IMR-90 (cell line): ENCODE data around the gene RGPD3.

Experiments used
- POLR2A ChIP-seq: IDR thresholded peaks from 2 replicates; pipeline ENCODE4 v1.6.1; 2012; ENCODE audit warnings: mild to moderate bottlenecking, low read depth, low read length
- TF ChIP-seq, protein P1 (sequence below): conservative IDR thresholded peaks from 2 replicates; pipeline ENCODE4 v1.5.1; 2012; ENCODE audit warnings: mild to moderate bottlenecking, low read depth, low read length, improper control_type of control experiment
- TF ChIP-seq, protein P2 (sequence below): fragments of 150-350 bp; IDR thresholded peaks from 2 replicates; pipeline ENCODE4 v1.6.1; 2016; ENCODE audit warnings: low read depth, mild to moderate bottlenecking, low read length, moderate library complexity, borderline replicate concordance

DNA sequence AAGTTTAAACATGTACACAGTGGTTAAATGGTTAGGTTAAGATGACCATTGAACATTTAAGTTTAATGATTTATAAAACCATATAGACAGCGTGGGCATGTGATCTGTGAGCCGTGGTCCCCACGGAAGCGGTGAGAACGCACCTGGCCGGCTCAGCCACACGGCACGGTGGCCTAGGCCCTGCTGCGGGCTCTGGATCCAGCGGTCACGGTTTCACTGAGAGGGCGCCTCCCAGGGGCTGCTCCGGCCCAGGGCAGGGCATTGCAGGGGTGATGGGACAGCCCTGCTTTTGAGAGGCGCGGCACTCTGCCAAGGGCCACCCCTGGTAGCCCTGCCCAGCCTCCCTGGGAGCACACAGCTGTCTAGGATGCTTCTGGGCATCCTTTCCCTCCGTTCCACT lies 124.9 kb downstream of the RGPD3 start:
- no peak for TF ChIP-seq POLR2A
- TF ChIP-seq, protein P1, sequence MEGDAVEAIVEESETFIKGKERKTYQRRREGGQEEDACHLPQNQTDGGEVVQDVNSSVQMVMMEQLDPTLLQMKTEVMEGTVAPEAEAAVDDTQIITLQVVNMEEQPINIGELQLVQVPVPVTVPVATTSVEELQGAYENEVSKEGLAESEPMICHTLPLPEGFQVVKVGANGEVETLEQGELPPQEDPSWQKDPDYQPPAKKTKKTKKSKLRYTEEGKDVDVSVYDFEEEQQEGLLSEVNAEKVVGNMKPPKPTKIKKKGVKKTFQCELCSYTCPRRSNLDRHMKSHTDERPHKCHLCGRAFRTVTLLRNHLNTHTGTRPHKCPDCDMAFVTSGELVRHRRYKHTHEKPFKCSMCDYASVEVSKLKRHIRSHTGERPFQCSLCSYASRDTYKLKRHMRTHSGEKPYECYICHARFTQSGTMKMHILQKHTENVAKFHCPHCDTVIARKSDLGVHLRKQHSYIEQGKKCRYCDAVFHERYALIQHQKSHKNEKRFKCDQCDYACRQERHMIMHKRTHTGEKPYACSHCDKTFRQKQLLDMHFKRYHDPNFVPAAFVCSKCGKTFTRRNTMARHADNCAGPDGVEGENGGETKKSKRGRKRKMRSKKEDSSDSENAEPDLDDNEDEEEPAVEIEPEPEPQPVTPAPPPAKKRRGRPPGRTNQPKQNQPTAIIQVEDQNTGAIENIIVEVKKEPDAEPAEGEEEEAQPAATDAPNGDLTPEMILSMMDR, result no peak
- TF ChIP-seq, protein P2, sequence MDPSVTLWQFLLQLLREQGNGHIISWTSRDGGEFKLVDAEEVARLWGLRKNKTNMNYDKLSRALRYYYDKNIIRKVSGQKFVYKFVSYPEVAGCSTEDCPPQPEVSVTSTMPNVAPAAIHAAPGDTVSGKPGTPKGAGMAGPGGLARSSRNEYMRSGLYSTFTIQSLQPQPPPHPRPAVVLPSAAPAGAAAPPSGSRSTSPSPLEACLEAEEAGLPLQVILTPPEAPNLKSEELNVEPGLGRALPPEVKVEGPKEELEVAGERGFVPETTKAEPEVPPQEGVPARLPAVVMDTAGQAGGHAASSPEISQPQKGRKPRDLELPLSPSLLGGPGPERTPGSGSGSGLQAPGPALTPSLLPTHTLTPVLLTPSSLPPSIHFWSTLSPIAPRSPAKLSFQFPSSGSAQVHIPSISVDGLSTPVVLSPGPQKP, result no peak
